Type B pancreatic cell (in vitro differentiated cells): ENCODE measurements around the gene SUPT3H. TPM values are rescaled to one million over a fixed set of nuclear protein-coding genes. Genes with fewer than 3 reads are reported as not detected.

Source experiments
- DNase-seq: peaks from one replicate; pipeline ENCODE4 v3.0.0; 2021; ENCODE audit warnings: mixed read lengths; ENCODE audit not compliant: unreplicated experiment; ENCODE audit errors: extremely low spot score
- H3K27ac Mint-ChIP-seq: 2 replicates; pipeline ENCODE4 v1.8.0; 2021; ENCODE audit warnings: mild to moderate bottlenecking, mixed read lengths
- H3K27me3 Mint-ChIP-seq: 2 replicates; pipeline ENCODE4 v1.8.0; 2021; ENCODE audit warnings: mixed read lengths
- H3K36me3 Mint-ChIP-seq: 2 replicates; pipeline ENCODE4 v1.8.0; 2021; ENCODE audit warnings: mixed read lengths
- H3K4me1 Mint-ChIP-seq: one replicate; pipeline ENCODE4 v1.8.0; 2021; ENCODE audit warnings: mixed read lengths; ENCODE audit not compliant: unreplicated experiment
- H3K4me3 Mint-ChIP-seq: 2 replicates; pipeline ENCODE4 v1.8.0; 2021; ENCODE audit warnings: mild to moderate bottlenecking, mixed read lengths
- H3K9me3 Mint-ChIP-seq: 2 replicates; pipeline ENCODE4 v1.8.0; 2021; ENCODE audit warnings: mixed read lengths
- CTCF ChIP-seq: fragments of 200-600 bp; sonication (generic); conservative IDR thresholded peaks from 2 replicates; pipeline ENCODE4 v1.5.0; 2021; ENCODE audit warnings: antibody characterized with exemption, mild to moderate bottlenecking
- microRNA-seq: library from miRNA; unstranded; fragments of <30 nt; microRNA quantifications from one replicate; pipeline ENCODE4, GENCODE V29; 2020
- total RNA-seq: library from RNA; stranded (reverse); gene quantifications from 2 replicates; pipeline ENCODE4 v1.2.1, GENCODE V29; 2021; ENCODE audit warnings: low replicate concordance

SUPT3H gene
- total RNA-seq, 1 donor from 2014 or later = 18.4 TPM

GRCh38 chr6:44781912-44782597 lies 595.7 kb downstream of the SUPT3H start:
- H3K4me3 Mint-ChIP-seq = no peak overlapping the region

GRCh38 chr6:44780161-44780560 lies 597.6 kb downstream of the SUPT3H start:
- H3K27me3 Mint-ChIP-seq = peaks cover 4% of the 10 kb centered on the region
- no peaks in the 10 kb centered on the region for H3K9me3 Mint-ChIP-seq
- no peak for TF ChIP-seq CTCF
- peaks cover 4% of the 10 kb centered on the region for H3K4me1 Mint-ChIP-seq
- H3K36me3 Mint-ChIP-seq = no peaks in the 10 kb centered on the region
- H3K27ac Mint-ChIP-seq = no peak overlapping the region
- no peak overlapping the region for H3K4me3 Mint-ChIP-seq
- no peak for DNase-seq

More at GRCh38 chr6:44781912-44782597, 595.7 kb downstream of the SUPT3H start:
- Mint-ChIP-seq H3K4me1 (peaks cover 4% of the 10 kb centered on the region), H3K36me3 (no peaks in the 10 kb centered on the region), H3K9me3 (no peaks in the 10 kb centered on the region), H3K27me3 (peaks cover 4% of the 10 kb centered on the region), H3K27ac (no peak overlapping the region)
- no peak for DNase-seq
- no peak for TF ChIP-seq CTCF

GRCh38 chr6:44779130-44779826 lies 598.5 kb downstream of the SUPT3H start:
- H3K36me3 Mint-ChIP-seq = peaks cover 5% of the 10 kb centered on the region
- no peak overlapping the region for H3K4me3 Mint-ChIP-seq
- no peak overlapping the region for H3K27ac Mint-ChIP-seq

More at GRCh38 chr6:44779130-44779826, 598.5 kb downstream of the SUPT3H start:
- peaks cover 4% of the 10 kb centered on the region for H3K27me3 Mint-ChIP-seq
- no peak for TF ChIP-seq CTCF
- H3K9me3 Mint-ChIP-seq = peaks cover 5% of the 10 kb centered on the region
- peaks cover 4% of the 10 kb centered on the region for H3K4me1 Mint-ChIP-seq
- no peak for DNase-seq

Small RNA genes within 50 kb of the gene (microRNA-seq; reads per million reads assigned to microRNA genes)
- gene MIR586 = not detected

Other genes with a start within 250 kb of the SUPT3H start
- 5.9 and 6.0 TPM in 2 replicates for gene RUNX2, start 49.6 kb downstream of the SUPT3H start, total RNA-seq